Ovary (tissue), 3 donors: Measurements from ENCODE around the gene CT45A10.
"Not testable (repeated sequence)": the region's sequence is repeated elsewhere in the genome, so short reads cannot be mapped to it uniquely, and the experiment has no call there.

ENCODE experiments used
- CTCF ChIP-seq, 3 donors: fragments of 450-650 bp in 2 of 3; fragments of 200-600 bp in 1 of 3; IDR thresholded peaks; one replicate each; pipeline versions ENCODE4 v1.5.1 to v1.8.0; 2016 to 2022; ENCODE audit warnings: antibody characterized with exemption in 3 of 3, mild to moderate bottlenecking in 1 of 3
- EP300 ChIP-seq: sonication (generic); formaldehyde crosslinking; IDR thresholded peaks from one replicate; pipeline ENCODE4 v1.6.1; 2017; ENCODE audit warnings: antibody characterized with exemption
- POLR2A ChIP-seq: fragments of 450-650 bp; IDR thresholded peaks from one replicate; pipeline ENCODE4 v1.6.1; 2017; ENCODE audit warnings: antibody characterized with exemption, mild to moderate bottlenecking, moderate library complexity
- donor health status: DM: no; HTN: no; CAD: no.

- TF ChIP-seq CTCF (IDR thresholded peaks at IDR 0.05); POLR2A; EP300: not testable (repeated sequence)
These were observed 38.8 kb downstream of the CT45A10 start, which contains the start of gene CT45A8 for GRCh38 chrX:135854438-135854837.
